OCI-LY3 (cell line): ENCODE data around the gene PTPN23.

Experiments
- CTCF ChIP-seq: fragments of 200-600, 300-600 bp; sonication (generic); IDR thresholded peaks from 2 replicates; pipeline ENCODE4 v1.5.1; 2014; ENCODE audit warnings: antibody characterized with exemption, low read length, low read depth
- EZH2phosphoT487 ChIP-seq: fragments of 200-600 bp; shearing (Covaris generic); IDR thresholded peaks from 2 replicates; pipeline ENCODE4 v1.6.1; 2018; ENCODE audit warnings: antibody characterized with exemption, mixed run types, low read depth

GRCh38 chr3:47380026-47380600 is 708 bp upstream of the PTPN23 start:
- no peak for TF ChIP-seq CTCF
- TF ChIP-seq EZH2phosphoT487: no peak
